H1 (cell line): ENCODE results near the gene MAMSTR. TPM values are rescaled to one million over a fixed set of nuclear protein-coding genes. Genes with fewer than 3 reads are reported as not detected.

ENCODE experiments used
- CTCF ChIA-PET: fragments of 300-600 bp; sonication (Branson Sonifier 250); formaldehyde crosslinking; loops from one replicate; lab custom pipeline; 2021; ENCODE audit not compliant: partially characterized antibody; lab: Charles Lee
- POLR2A ChIA-PET: fragments of 300-600 bp; sonication (Branson Sonifier 250); formaldehyde crosslinking; loops from one replicate; lab custom pipeline; 2021; ENCODE audit warnings: inconsistent platforms; ENCODE audit not compliant: partially characterized antibody; lab: Charles Lee
- DNase-seq, 2 experiments: peaks; one replicate each; pipeline versions ENCODE4 v3.0.0 to v3.0.0-alpha.2; 2010 to 2022; ENCODE audit warnings: low spot score in 2 of 2, low read depth in 1 of 2, mixed read lengths in 1 of 2
- FAIRE-seq: peaks from 2 replicates; lab custom pipeline; 2011; peaks lifted over from hg19 to GRCh38; lab: Jason Lieb, UNC
- H2AFZ ChIP-seq: 2 replicates; pipeline ENCODE4 v1.8.1; 2012; ENCODE audit warnings: low read length, inconsistent platforms
- H2AK5ac ChIP-seq: 2 replicates; pipeline ENCODE4 v1.6.1; 2013; ENCODE audit warnings: low read depth, low read length
- H2BK120ac ChIP-seq: replicated peaks from 2 replicates; pipeline ENCODE3; 2013; ENCODE audit warnings: low read depth, low read length, inconsistent platforms
- H2BK12ac ChIP-seq: 2 replicates; pipeline ENCODE4 v1.6.1; 2013; ENCODE audit warnings: low read depth, low read length
- H2BK15ac ChIP-seq: 2 replicates; pipeline ENCODE4 v1.6.1; 2013; ENCODE audit warnings: low read length
- H2BK20ac ChIP-seq: 2 replicates; pipeline ENCODE4 v1.6.1; 2013; ENCODE audit warnings: low read length
- H2BK5ac ChIP-seq: 2 replicates; pipeline ENCODE4 v1.6.1; 2013; ENCODE audit warnings: low read depth, low read length
- H3K14ac ChIP-seq: 2 replicates; pipeline ENCODE4 v1.6.1; 2013; ENCODE audit warnings: inconsistent platforms; ENCODE audit not compliant: insufficient read length
- H3K18ac ChIP-seq: 2 replicates; pipeline ENCODE4 v1.6.1; 2013; ENCODE audit warnings: low read length; ENCODE audit errors: extremely low read depth
- H3K23ac ChIP-seq: 2 replicates; pipeline ENCODE4 v1.6.1; 2013; ENCODE audit warnings: inconsistent platforms; ENCODE audit not compliant: insufficient read length
- H3K23me2 ChIP-seq: 2 replicates; pipeline ENCODE4 v1.6.1; 2013; ENCODE audit warnings: low read depth, low read length
- H3K27ac ChIP-seq: 2 replicates; pipeline ENCODE4 v1.6.1; 2011; ENCODE audit warnings: low read depth, low read length, inconsistent platforms
- H3K27me3 ChIP-seq, 4 experiments: replicated peaks in 1 of 4; 1 replicate in 1 of 4; 2 replicates in 3 of 4; pipeline versions ENCODE4 v1.6.1 to v1.8.1; 2011 to 2013; ENCODE audit warnings: low read length in 3 of 4, mild to moderate bottlenecking in 3 of 4, inconsistent platforms in 2 of 4, mixed read lengths in 2 of 4, moderate library complexity in 1 of 4; ENCODE audit not compliant: control insufficient read depth in 3 of 4, insufficient read depth in 3 of 4; ENCODE audit errors: extremely low read depth in 1 of 4
- H3K36me3 ChIP-seq, 4 experiments: 2 replicates each; pipeline versions ENCODE4 v1.6.1 to v1.8.1; 2011 to 2013; ENCODE audit warnings: mild to moderate bottlenecking in 4 of 4, low read length in 3 of 4, moderate library complexity in 2 of 4, control low read depth in 1 of 4, inconsistent platforms in 1 of 4; ENCODE audit not compliant: insufficient read depth in 4 of 4, control insufficient read depth in 2 of 4
- H3K4ac ChIP-seq: replicated peaks from 2 replicates; pipeline ENCODE3; 2013; ENCODE audit warnings: low read length, low read depth, mixed read lengths, inconsistent platforms; ENCODE audit not compliant: insufficient read length
- H3K4me1 ChIP-seq, 4 experiments: replicated peaks in 1 of 4; 1 replicate in 1 of 4; 2 replicates in 3 of 4; pipeline versions ENCODE4 v1.6.1 to v1.8.1; 2011 to 2013; ENCODE audit warnings: low read length in 3 of 4, inconsistent platforms in 2 of 4, mixed read lengths in 1 of 4; ENCODE audit not compliant: insufficient read depth in 4 of 4, control insufficient read depth in 3 of 4
- H3K4me2 ChIP-seq, 2 experiments: 2 replicates each; pipeline versions ENCODE4 v1.6.1 to v1.8.1; 2011 to 2013; ENCODE audit warnings: low read depth in 2 of 2, low read length in 2 of 2, control low read depth in 1 of 2, inconsistent platforms in 1 of 2, mild to moderate bottlenecking in 1 of 2; ENCODE audit not compliant: insufficient read depth in 1 of 2
- H3K4me3 ChIP-seq, 4 experiments: fragments of 200-600, 300-600 bp in 1 of 4; sonication (generic), shearing (Covaris generic), sonication (Bioruptor Twin) in 1 of 4; 2 replicates each; pipeline versions ENCODE4 v1.5.1 to v1.8.1; 2011 to 2016; ENCODE audit warnings: low read length in 4 of 4, low read depth in 3 of 4, control low read depth in 2 of 4, inconsistent platforms in 2 of 4, mild to moderate bottlenecking in 2 of 4, mixed read lengths in 1 of 4, moderate library complexity in 1 of 4; ENCODE audit not compliant: insufficient read depth in 2 of 4; ENCODE audit errors: extremely low read depth in 1 of 4
- H3K56ac ChIP-seq: replicated peaks from 2 replicates; pipeline ENCODE3; 2013; ENCODE audit warnings: low read depth, mild to moderate bottlenecking, mixed read lengths, low read length, inconsistent platforms; ENCODE audit not compliant: insufficient read length
- H3K79me1 ChIP-seq: 2 replicates; pipeline ENCODE4 v1.6.1; 2013; ENCODE audit warnings: low read depth, low read length, control low read depth
- H3K79me2 ChIP-seq, 2 experiments: 2 replicates each; pipeline versions ENCODE4 v1.6.1 to v1.8.1; 2012 to 2013; ENCODE audit warnings: low read length in 2 of 2, mild to moderate bottlenecking in 2 of 2, inconsistent platforms in 1 of 2; ENCODE audit not compliant: insufficient read depth in 2 of 2, control insufficient read depth in 1 of 2
- H3K9ac ChIP-seq, 4 experiments: replicated peaks in 1 of 4; 1 replicate in 1 of 4; 2 replicates in 3 of 4; pipeline versions ENCODE4 v1.6.1 to v1.8.1; 2011 to 2013; ENCODE audit warnings: low read depth in 3 of 4, low read length in 3 of 4, control low read depth in 2 of 4, mild to moderate bottlenecking in 2 of 4, moderate library complexity in 2 of 4, inconsistent platforms in 1 of 4; ENCODE audit errors: extremely low read depth in 1 of 4
- H3K9me3 ChIP-seq, 2 experiments: 2 replicates each; pipeline versions ENCODE4 v1.6.1 to v1.8.1; 2012 to 2013; ENCODE audit warnings: mild to moderate bottlenecking in 2 of 2, moderate library complexity in 2 of 2, control low read depth in 1 of 2, inconsistent platforms in 1 of 2, low read depth in 1 of 2, low read length in 1 of 2, mixed read lengths in 1 of 2; ENCODE audit not compliant: insufficient read depth in 2 of 2
- H4K20me1 ChIP-seq, 2 experiments: replicated peaks in 1 of 2; 2 replicates each; pipeline versions ENCODE3 to v1.8.1; 2011 to 2013; ENCODE audit warnings: inconsistent platforms in 2 of 2, low read length in 2 of 2, mild to moderate bottlenecking in 1 of 2; ENCODE audit not compliant: insufficient read depth in 2 of 2, control insufficient read depth in 1 of 2
- H4K5ac ChIP-seq: 2 replicates; pipeline ENCODE4 v1.6.1; 2013; ENCODE audit warnings: low read length, low read depth, mixed read lengths, inconsistent platforms; ENCODE audit not compliant: insufficient read length
- H4K8ac ChIP-seq: 2 replicates; pipeline ENCODE4 v1.8.0; 2013; ENCODE audit warnings: mild to moderate bottlenecking, moderate library complexity, low read length, inconsistent platforms; ENCODE audit not compliant: insufficient read depth; ENCODE audit errors: extremely low read depth
- H4K91ac ChIP-seq: replicated peaks from 2 replicates; pipeline ENCODE3; 2013; ENCODE audit warnings: low read length, mixed read lengths, inconsistent platforms; ENCODE audit not compliant: insufficient read length
- BACH1 ChIP-seq: IDR thresholded peaks from 2 replicates; pipeline ENCODE4 v1.6.1; 2012; ENCODE audit warnings: low read length, improper control_type of control experiment
- CEBPB ChIP-seq: IDR thresholded peaks from 2 replicates; pipeline ENCODE4 v1.6.1; 2012; ENCODE audit warnings: low read depth, low read length
- CHD2 ChIP-seq: IDR thresholded peaks from 2 replicates; pipeline ENCODE4 v1.6.1; 2012; ENCODE audit warnings: low read length, improper control_type of control experiment
- GABPA ChIP-seq: IDR thresholded peaks from 2 replicates; pipeline ENCODE4 v1.6.1; 2011; ENCODE audit warnings: mild to moderate bottlenecking, low read length, moderate library complexity, borderline replicate concordance; ENCODE audit not compliant: insufficient read depth
- MAX ChIP-seq: IDR thresholded peaks from 2 replicates; pipeline ENCODE4 v1.6.1; 2012; ENCODE audit warnings: inconsistent platforms
- NRF1 ChIP-seq: IDR thresholded peaks from 2 replicates; pipeline ENCODE4 v1.6.1; 2011; ENCODE audit warnings: mild to moderate bottlenecking, low read depth, low read length, improper control_type of control experiment
- RAD21 ChIP-seq, 2 experiments: IDR thresholded peaks in 1 of 2; conservative IDR thresholded peaks in 1 of 2; 2 replicates each; pipeline ENCODE4 v1.6.1; 2011; ENCODE audit warnings: low read depth in 2 of 2, low read length in 2 of 2, improper control_type of control experiment in 1 of 2, inconsistent platforms in 1 of 2, mild to moderate bottlenecking in 1 of 2, moderate library complexity in 1 of 2
- RNF2 ChIP-seq: fragments of 200-900, 300-1000 bp; sonication (generic); IDR thresholded peaks from 2 replicates; pipeline ENCODE4 v1.7.1; 2016; ENCODE audit warnings: borderline replicate concordance, low read depth, mild to moderate bottlenecking, antibody characterized with exemption, low read length; ENCODE audit not compliant: poor library complexity, severe bottlenecking; ENCODE audit errors: missing control alignments
- SIX5 ChIP-seq: IDR thresholded peaks from 2 replicates; pipeline ENCODE4 v1.6.1; 2011; ENCODE audit warnings: mild to moderate bottlenecking, low read depth, low read length
- SP1 ChIP-seq: IDR thresholded peaks from 2 replicates; pipeline ENCODE4 v1.6.1; 2011; ENCODE audit warnings: low read depth, low read length
- YY1 ChIP-seq: IDR thresholded peaks from 2 replicates; pipeline ENCODE4 v1.6.1; 2011; ENCODE audit warnings: low read depth, mild to moderate bottlenecking, low read length
- WGBS, 2 experiments: shearing (Covaris generic) in 1 of 2; methylation state at CpG; one replicate each; pipeline versions ENCODE4 v1.1.6 to v1.1.7; 2013 to 2015; ENCODE audit warnings: low lambda C conversion rate in 2 of 2, mixed read lengths in 2 of 2, inconsistent platforms in 1 of 2, low coverage in 1 of 2, missing lambda C conversion rate in 1 of 2; ENCODE audit not compliant: insufficient replicate concordance in 2 of 2, insufficient coverage in 1 of 2, insufficient read length in 1 of 2; ENCODE audit errors: extremely low coverage in 1 of 2, missing lambda C conversion rate in 1 of 2; 5-methylcytosine and 5-hydroxymethylcytosine counted together
- polyA plus RNA-seq, 7 experiments: library from polyadenylated mRNA; depleted of rRNA in 3 of 7; stranded (reverse) in 5 of 7; unstranded in 2 of 7; fragments of >200 nt in 5 of 7; fragments of 200-250 nt in 2 of 7; gene quantifications; 1 replicate in 5 of 7; 2 replicates in 1 of 7; 4 replicates in 1 of 7; pipeline versions ENCODE4 v1.2.1 to v1.2.3, GENCODE V29; 2011 to 2013; ENCODE audit warnings: missing spikeins in 2 of 7, mixed read lengths in 2 of 7
- total RNA-seq: library from RNA; stranded (reverse); fragmentation: NEBNext Ultra II Directional; extraction: Animal tissue kit (Norgen Biotek cat#: 25700); gene quantifications from 2 replicates; pipeline ENCODE4 v1.2.1, GENCODE V29; 2021
- TF ChIP-seq, protein P1 (sequence below): IDR thresholded peaks from 2 replicates; pipeline ENCODE4 v1.6.1; 2011; ENCODE audit warnings: low read length, improper control_type of control experiment

The MAMSTR gene
- total and polyA plus RNA-seq, 2 of the 8 experiments (the other 6 are each of a cell fraction or from before 2014, with no cell fraction given) = 2.0 to 2.3 TPM

GRCh38 chr19:48731452-48731851 lies 11.9 kb upstream of the MAMSTR start:
- FAIRE-seq = no peak
- TF ChIP-seq SP1 = no peak
- no peak for TF ChIP-seq YY1
- TF ChIP-seq CHD2 = no peak
- no peak for TF ChIP-seq SIX5
- no peak for TF ChIP-seq GABPA
- TF ChIP-seq RNF2 = no peak
- no peak for TF ChIP-seq BACH1
- TF ChIP-seq NRF1 = no peak
- no peak for TF ChIP-seq RAD21 (IDR thresholded peaks at IDR 0.05 in 1 of 2, conservative IDR thresholded peaks at IDR 0.05 in 1 of 2; ENCODE audit: low read depth in 2 of 2, low read length in 2 of 2)
- TF ChIP-seq MAX = no peak
- TF ChIP-seq CEBPB = no peak
- TF ChIP-seq, protein P1, sequence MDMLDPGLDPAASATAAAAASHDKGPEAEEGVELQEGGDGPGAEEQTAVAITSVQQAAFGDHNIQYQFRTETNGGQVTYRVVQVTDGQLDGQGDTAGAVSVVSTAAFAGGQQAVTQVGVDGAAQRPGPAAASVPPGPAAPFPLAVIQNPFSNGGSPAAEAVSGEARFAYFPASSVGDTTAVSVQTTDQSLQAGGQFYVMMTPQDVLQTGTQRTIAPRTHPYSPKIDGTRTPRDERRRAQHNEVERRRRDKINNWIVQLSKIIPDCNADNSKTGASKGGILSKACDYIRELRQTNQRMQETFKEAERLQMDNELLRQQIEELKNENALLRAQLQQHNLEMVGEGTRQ = no peak

More at GRCh38 chr19:48731452-48731851, 11.9 kb upstream of the MAMSTR start:
- Histone ChIP-seq H3K4me2 (no peak overlapping the region), H3K79me2 (no peaks in the 10 kb centered on the region), H3K56ac (no peak overlapping the region), H3K4me3 (no peak overlapping the region), H3K4ac (no peak overlapping the region), H3K27me3 (no peaks in the 10 kb centered on the region), H3K36me3 (no peaks in the 10 kb centered on the region), H2BK20ac (no peak overlapping the region), H3K23me2 (peaks cover 5% of the 10 kb centered on the region; the same call in 1 of the 2 replicates), H3K9me3 (no peaks in the 10 kb centered on the region), H2BK120ac (no peak overlapping the region), H4K91ac (no peak overlapping the region), H3K23ac (no peak overlapping the region), H2BK5ac (no peak overlapping the region), H2AFZ (no peak overlapping the region), H4K5ac (no peak overlapping the region), H3K4me1 (peaks cover 0 to 7% (median 0%) of the 10 kb centered on the region in 4 experiments; a peak in 4 of 7 replicates), H2BK12ac (no peak overlapping the region), H3K79me1 (no peaks in the 10 kb centered on the region), H2AK5ac (no peak overlapping the region), H4K20me1 (no peaks in the 10 kb centered on the region), H3K14ac (no peak overlapping the region), H3K18ac (no peak overlapping the region), H2BK15ac (no peak overlapping the region), H4K8ac (no peak overlapping the region), H3K9ac (no peak overlapping the region), H3K27ac (no peak overlapping the region)
- DNase-seq = no peak
- ChIA-PET POLR2A (no interaction called here), CTCF (no interaction called here)
- WGBS, 2 experiments = 91% methylated on average over 4 of the region's 4 CpGs; no CpG with 5 or more reads in 1 of the 2 experiments
